HG02759 (cell line): Measurements from ENCODE around the gene TAB3.

ENCODE experiments used
- ATAC-seq: cut with Tn5 transposase; IDR thresholded peaks from one replicate; pipeline ENCODE4 v1.9.1; 2021; ENCODE audit warnings: mild to moderate bottlenecking, moderate library complexity; ENCODE audit not compliant: unreplicated experiment

Gene TAB3

GRCh38 chrX:30887721-30888120, 1.3 kb downstream of the TAB3 start:
- ATAC-seq = no peak

- no peak for ATAC-seq
These were observed 1.8 kb downstream of the TAB3 start for GRCh38 chrX:30887288-30887687.

- no peak for ATAC-seq
These were observed 3.9 kb downstream of the TAB3 start for GRCh38 chrX:30885136-30885535.

- ATAC-seq = no peak
These were observed 5.9 kb downstream of the TAB3 start for GRCh38 chrX:30883138-30883537.

GRCh38 chrX:30881797-30882196, 7.3 kb downstream of the TAB3 start:
- no peak for ATAC-seq

GRCh38 chrX:30881390-30881789, 7.7 kb downstream of the TAB3 start:
- no peak for ATAC-seq

GRCh38 chrX:30880058-30880457, 9.0 kb downstream of the TAB3 start:
- no peak for ATAC-seq

- ATAC-seq = no peak
These were observed 12.7 kb downstream of the TAB3 start for GRCh38 chrX:30876367-30876766.

- no peak for ATAC-seq
These were observed 13.1 kb downstream of the TAB3 start for GRCh38 chrX:30875957-30876356.

- ATAC-seq = no peak
These were observed 14.2 kb downstream of the TAB3 start for GRCh38 chrX:30874851-30875250.

GRCh38 chrX:30870572-30870971, 18.5 kb downstream of the TAB3 start:
- ATAC-seq = no peak

GRCh38 chrX:30865612-30866011, 23.4 kb downstream of the TAB3 start:
- no peak for ATAC-seq

GRCh38 chrX:30865015-30865414, 24.0 kb downstream of the TAB3 start:
- peak; percentile 49 for ATAC-seq

GRCh38 chrX:30864383-30864785, 24.7 kb downstream of the TAB3 start:
- peak; percentile 48 for ATAC-seq

GRCh38 chrX:30863974-30864373, 25.1 kb downstream of the TAB3 start:
- peak; percentile 55 for ATAC-seq

- ATAC-seq = no peak
These were observed 31.0 kb downstream of the TAB3 start for GRCh38 chrX:30858098-30858497.

- no peak for ATAC-seq
These were observed 37.6 kb downstream of the TAB3 start for GRCh38 chrX:30851449-30851848.

GRCh38 chrX:30835373-30835772, 53.7 kb downstream of the TAB3 start:
- no peak for ATAC-seq

- ATAC-seq = no peak
These were observed 55.2 kb downstream of the TAB3 start for GRCh38 chrX:30833896-30834295.

GRCh38 chrX:30831082-30831481, 58.0 kb downstream of the TAB3 start:
- ATAC-seq = peak; percentile 53

GRCh38 chrX:30830326-30830943, 58.6 kb downstream of the TAB3 start:
- ATAC-seq = no peak

GRCh38 chrX:30824275-30824674, 64.8 kb downstream of the TAB3 start:
- ATAC-seq = no peak

- ATAC-seq = no peak
These were observed 66.3 kb downstream of the TAB3 start for GRCh38 chrX:30822764-30823163.
